Raji (cell line): Measurements from ENCODE around the gene PRKCQ.

Source experiments
- POLR2A ChIP-seq: IDR thresholded peaks from 2 replicates; pipeline ENCODE4 v1.6.1; 2011; ENCODE audit warnings: low read depth, low read length, control low read depth; ENCODE audit not compliant: insufficient read depth

PRKCQ gene

DNA sequence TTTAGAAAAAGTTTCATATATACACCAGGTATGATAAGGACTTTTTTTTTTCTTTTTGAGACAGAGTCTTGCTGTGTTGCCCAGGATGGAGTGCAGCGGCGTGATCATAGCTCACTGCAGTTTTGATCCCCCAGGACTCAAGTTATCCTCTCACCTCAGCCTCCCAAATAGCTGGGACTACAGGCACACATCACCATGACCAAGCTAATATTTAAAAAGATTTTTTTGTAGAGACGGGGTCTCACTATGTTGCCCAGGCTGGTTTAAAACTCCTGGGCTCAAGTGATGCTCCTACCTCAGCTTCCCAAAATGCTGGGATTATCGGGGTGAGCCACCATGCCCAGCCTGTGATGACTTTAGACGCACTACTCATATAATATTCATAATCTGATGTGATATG is 2.2 kb upstream of the PRKCQ start:
- TF ChIP-seq POLR2A = no peak

DNA sequence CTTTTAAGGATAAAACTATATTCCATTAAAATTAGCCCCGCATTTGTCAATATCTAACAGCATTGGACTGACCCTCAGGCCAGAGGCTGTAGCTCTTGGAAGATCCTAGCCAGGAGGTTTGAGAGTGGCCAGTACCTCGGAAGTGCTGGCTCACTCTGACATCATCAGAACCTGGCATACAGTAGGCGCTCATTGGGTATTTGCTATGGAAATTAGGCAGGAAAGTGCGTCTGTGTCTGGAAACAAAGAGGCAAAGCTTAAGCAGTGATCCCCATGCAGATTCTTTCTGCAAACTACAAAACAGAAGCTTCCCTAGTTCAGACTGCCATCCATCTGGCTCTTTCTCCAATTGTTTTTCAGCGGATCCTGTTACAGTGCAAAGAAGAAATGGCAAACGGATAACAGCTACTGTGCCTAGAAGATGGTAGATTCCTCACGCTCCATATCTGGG is 1.7 kb upstream of the PRKCQ start:
- no peak for TF ChIP-seq POLR2A

DNA sequence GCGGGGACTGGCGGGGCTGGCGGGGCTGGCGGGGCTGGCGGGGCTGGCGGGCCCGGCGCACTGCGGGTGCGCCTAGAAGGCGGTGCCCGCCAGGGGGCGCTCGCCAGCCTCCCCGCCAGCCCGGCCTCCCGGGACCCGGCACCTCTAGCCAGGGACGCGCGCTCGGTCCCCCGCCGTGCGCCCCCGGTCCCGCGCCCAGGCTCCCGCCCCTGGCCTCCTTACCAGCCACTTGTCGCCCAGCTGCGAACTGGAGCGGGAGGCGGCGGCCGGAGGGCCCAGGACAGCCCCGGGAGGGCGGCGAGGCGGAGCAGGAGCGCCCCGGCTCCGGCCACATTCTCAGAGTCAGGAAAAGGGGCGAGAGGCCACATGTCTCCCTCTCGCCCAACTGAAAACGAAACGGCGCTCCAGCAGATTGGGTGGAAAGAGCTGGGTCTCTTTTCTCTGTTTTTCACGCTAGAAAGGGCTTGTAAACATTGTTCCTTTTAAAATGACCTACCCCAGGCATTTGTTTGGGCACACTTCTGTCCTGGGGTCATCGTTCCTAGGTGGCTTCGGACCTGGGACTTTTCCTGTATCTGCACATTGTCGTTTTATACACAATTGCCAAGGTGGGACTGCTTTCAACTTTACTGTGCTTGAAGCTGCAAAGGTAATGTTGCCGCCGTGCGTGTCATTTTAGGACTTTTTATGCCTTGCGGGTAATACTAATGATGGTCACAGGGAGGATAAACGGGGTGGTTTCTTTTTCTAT is 378 bp upstream of the PRKCQ start:
- TF ChIP-seq POLR2A = peak; percentile 39

DNA sequence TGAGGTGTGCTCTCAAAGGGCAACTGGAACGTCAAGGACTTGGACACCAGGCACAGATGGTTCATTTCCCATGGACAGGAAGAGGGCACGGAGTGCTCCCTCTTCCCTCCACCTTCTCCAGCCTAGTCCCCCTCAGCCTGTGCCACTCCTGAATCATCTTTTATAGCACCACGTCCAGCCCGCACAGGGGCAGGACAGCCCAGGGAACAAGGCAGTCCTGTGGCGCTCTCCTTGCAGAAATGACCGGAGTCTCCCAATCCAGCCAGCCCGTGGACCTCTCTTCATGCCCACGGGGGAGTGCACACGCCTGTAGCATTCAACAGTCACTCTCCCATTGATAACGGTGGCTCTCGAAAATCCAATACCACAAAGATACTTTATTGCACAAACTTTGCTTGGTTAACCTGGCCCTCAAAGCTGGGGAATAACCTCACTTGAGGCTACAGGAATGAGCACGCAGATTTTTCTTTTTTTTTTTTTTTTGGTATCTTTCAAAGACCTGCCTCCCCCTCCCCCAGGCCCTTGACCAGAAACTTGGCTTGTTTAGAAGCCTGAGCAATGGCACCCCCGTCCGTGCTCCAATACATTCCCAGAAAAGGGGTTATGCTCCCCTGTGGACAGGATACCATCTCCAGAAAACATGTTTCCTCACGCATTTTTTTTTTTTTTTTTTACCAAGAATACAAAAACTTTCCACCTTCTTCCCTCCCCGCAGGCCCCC is 733 bp downstream of the PRKCQ start:
- no peak for TF ChIP-seq POLR2A

DNA sequence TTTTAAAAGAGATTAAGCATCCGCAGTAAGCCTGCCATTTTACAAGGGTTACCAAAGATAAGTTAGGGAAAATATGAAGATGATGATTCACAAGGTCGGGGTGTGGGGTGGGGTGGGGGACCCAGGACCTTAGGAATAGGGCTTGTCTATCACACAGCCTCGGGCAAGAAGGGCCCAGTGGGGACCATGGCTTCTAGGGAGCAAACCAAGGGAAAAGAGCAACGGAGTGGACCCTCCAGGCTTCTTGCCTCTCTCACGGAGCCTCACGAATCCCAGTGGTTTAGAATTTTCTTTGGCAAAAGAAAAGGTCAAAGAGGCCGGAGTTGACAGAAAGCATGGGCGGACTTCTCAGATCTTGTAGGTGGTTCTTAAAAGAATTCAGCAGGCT is 1.3 kb downstream of the PRKCQ start:
- no peak for TF ChIP-seq POLR2A

DNA sequence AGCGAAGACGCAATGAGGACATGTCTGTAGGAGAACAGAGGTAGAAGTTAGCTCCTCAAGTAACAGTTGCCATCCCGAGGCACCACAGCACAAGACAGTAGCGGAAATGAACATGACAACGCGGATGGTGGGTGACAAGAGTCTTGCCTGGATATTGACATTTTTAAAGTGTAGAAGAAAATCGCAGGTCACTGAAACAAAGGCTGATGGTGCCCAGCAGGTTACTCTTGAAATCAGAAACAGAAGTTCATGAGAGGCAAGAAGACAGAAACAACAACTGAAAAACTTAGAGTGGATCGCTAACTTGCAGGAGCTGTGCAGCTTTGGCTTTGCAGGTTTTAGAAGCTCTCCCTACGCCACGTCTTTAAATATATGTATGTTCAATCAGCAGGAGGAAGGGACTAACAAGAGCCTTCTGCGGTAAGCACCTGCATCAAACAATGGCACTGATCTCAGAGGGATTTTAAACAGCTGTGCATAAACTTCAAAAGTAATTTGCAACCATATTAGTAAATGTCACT is 1.8 kb downstream of the PRKCQ start:
- TF ChIP-seq POLR2A = no peak

DNA sequence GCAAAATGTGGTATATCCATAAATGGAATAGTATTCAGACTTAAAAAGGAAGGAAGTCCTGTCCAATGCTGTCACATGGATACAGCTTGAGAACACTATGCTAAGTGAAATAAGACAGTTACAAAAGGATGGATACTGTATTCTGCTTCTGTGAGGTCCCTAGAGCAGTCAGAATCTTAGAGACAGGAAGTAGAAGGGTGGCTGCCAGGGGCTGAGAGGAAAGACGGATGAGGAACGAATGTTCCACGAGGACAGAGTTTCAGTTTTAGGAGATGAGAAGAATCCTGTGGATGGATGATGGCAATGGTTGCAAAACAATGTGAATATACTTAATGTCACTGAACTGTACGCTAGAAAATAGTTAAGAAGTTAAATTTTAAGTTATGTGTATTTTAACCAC is 3.8 kb downstream of the PRKCQ start:
- no peak for TF ChIP-seq POLR2A

DNA sequence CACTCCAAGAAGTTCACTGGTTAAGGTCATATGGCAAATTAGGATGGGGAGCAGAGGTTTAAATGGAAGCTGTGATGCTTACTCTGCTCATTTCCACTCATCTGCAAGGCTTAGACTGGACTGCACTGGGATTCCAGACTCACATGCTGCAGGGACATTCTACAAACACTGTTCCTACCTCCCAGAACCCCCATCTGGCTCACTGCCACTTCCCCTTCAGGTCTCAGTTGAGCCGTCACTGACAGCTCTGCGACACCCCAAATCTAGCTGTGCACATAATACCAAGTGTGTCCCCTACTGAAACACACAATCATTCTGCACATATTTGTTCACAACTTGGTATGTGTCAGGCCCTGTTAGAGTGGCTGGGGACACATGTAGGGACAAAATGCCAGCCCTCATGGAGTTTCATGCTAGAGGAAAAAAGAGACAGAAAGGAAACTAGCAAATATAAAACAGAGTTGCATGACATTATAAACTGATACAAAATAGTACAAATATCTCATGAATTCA is 5.4 kb downstream of the PRKCQ start:
- TF ChIP-seq POLR2A = no peak

DNA sequence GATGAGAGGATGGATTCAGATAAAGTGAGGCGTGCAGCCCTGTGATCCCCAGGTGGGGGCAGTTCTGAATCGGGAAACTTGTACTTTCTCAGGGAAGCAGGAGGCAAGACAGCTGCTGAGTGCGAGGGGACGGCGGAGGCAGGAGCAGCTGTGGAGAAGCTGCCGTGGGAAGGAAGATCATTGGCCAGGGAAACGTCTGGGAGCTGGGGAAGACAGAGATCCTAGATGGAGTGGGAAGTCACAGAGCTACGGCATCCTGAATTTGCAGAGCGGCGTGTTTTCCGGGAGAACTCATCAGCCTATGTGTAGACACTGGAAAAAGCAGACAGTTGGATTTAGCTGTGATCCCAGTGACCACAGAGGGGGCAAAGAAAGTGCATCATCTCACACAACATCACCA is 9.2 kb downstream of the PRKCQ start:
- no peak for TF ChIP-seq POLR2A

DNA sequence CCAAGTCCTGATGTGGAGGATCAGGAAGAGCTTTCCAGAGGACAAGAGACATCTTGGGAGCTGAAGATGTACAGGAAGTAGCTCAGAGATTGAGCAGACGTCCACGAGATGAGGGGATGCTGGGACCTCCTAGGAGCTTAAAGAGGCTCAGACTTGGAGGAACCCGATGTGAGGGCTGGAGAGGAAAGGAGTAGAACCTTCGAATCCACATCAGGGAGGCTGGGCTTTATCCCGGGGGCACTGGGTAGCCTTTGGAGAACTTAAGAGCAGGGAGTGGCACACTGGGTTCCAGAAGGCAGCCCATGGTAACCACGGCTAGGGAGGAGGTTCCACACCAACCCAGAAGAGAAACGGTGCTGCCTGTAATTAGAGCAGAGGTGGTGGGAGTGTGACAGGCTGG is 10.8 kb downstream of the PRKCQ start:
- TF ChIP-seq POLR2A = no peak

DNA sequence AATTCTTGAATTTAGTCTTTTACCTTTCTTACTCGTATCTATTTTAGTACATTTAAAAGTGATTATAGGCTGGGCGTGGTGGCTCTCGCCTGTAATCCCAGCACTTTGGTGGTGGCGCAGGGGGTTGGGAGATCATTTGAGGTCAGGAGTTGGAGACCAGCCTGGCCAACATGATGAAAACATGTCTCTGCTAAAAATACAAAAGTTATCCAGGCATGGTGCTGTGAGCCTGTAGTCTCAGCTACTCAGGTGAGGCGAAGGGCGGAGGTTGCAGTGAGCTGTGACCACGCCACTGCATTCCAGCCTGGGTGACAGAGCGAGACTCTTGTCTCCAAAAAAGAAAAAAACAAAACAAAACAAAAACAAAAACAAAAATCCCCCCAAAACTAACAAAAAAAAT is 12.2 kb downstream of the PRKCQ start:
- no peak for TF ChIP-seq POLR2A

DNA sequence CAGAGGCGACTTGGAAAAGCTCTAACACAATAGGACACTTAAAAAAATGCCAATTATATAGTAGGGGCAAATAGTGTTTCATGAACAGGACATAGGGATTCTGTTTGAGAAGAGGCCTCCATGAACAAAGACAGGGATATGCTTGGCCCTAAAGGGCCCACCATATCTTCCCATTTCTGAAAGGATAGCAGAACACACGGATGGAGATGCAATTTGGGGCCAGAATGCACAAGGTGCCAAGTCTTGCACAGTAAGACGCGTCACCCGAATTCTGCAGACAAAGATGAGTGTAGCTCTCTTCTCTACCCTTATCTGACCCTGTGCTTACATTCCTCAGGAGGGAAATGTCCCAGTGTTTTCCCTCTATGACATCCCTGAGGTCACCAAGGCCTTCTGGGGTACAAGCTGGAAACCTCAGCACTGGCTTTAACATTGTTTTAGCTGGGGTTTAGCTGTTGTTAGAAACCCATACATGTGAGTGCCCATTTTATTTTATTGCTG is 12.8 kb downstream of the PRKCQ start:
- no peak for TF ChIP-seq POLR2A

DNA sequence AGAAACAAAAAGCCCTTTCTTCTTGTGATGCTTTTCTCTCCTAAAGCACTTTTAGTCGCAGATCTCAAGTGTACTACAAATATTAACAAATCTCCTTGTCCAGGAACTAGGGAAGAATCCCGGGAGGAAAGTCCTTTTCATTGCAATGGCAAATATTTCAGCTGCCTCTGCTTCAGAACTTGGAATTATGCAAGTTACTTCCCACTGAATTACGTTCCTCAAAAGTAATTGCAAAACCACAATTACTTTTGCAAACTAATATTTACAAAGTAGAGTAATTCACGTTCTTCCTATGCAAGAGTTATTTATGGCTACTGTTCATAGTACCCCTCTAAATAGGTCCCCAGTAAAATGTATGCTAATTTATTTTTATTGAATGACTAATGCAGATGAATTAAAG is 14.5 kb downstream of the PRKCQ start:
- TF ChIP-seq POLR2A = no peak

DNA sequence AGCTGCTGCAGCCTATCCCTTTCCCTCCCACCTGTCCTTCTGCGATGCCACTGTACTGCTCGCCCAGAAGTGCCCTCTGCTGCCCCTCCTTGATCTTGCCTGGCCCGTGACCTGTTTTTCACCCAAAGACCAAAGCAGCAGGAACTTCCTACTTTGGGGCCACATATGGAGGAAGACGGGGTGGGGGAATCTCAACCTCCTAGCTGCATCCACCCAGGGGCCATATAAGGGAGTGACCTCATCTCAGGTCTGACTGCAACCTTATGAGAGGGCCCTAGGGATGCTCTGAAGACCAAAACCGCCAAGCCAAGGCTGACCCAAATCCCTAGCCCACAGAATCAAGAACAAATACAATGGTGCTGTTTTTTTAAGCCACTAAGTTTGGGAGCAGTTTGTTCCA is 15.7 kb downstream of the PRKCQ start:
- no peak for TF ChIP-seq POLR2A

DNA sequence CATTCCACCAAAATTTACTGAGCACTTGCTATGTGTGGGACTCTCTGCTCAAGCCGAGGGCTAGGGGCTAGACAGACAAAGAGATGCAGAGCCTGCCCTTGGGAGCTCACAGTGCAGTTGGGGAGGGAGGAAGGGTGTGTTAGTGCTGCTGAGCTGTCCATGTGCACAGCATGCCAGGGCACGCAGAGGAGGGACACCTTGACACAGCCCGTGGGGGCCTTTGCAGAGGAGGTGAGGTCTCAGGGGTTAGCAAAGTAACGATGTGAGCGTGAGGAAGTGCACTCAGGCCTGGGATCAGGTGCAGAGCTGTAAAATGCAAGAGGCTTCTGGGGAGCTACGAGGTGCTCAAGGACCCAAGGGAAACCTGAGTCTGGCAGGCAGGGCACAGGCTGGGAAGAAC is 16.3 kb downstream of the PRKCQ start:
- TF ChIP-seq POLR2A = no peak

DNA sequence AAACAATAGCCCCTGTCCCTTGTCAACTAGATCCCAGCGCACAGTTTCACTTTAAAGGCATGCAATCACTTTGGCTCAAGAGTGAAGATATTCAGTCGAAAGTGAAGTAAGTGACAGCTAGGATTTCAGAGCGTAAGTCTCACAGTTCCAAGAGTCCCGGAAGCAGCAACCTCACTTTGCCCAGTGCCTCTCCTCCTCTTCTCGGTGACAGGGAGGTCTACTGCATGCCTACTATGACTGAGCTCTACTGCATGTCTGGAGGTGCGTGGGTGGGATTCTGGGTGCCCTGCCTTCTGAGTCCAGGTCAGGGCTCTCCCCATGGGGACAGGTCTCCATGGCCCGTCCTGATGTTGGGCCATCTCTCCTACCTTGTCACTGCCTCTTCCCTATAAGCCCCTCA is 17.0 kb downstream of the PRKCQ start:
- TF ChIP-seq POLR2A = no peak

DNA sequence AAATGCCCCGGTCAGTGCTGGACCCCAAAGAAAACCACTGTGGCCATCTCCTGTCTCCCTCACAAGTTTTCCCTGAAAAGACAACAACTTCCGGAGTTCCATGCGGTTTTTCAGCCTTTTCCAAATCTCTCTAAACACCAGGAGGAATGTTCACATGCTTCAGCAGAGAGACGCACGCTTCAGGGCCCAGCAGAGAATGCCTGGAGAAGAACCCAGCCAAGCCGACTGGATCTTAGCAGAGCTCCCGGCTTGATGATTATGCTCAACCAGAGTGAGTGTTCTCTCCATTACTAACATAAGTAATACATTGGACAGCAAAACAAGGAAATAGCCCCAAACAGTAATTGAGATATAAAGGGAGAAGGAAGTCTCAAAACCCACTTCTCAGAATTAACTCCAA is 17.9 kb downstream of the PRKCQ start:
- TF ChIP-seq POLR2A = no peak

DNA sequence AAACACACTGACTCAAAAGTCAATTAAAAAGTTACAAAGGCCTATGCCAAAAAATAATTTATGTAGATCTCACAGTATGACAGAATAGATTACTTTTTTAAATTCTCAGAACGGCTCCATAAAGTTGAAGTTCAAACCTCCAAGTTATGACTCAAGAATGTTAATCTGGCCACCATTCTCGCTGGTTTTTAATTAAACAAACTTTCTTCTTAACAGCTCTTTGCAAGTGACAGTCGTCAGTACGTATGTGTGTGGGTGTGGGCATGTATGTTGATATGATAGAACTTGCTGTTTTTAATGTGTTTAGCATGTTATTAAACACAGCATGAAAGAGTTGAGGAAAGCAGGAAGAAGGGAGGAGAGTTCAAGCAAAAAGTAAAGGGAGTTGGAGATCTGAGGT is 18.5 kb downstream of the PRKCQ start:
- TF ChIP-seq POLR2A = no peak
